Loucy (cell line): ENCODE results near the gene BCLAF3.
A peak's percentile ranks its signal among the peaks of the same experiment; 100 is the strongest.

Experiments used
- H2AFZ ChIP-seq: fragments of 200-600 bp; sonication (generic); 2 replicates; pipeline ENCODE4 v1.6.0; 2016; ENCODE audit warnings: antibody characterized with exemption, mild to moderate bottlenecking, low read length, moderate library complexity
- H3F3A ChIP-seq: fragments of 200-600 bp; 2 replicates; pipeline ENCODE4 v1.6.0; 2016; ENCODE audit warnings: antibody characterized with exemption, low read depth, mild to moderate bottlenecking
- H3K27me3 ChIP-seq: fragments of 200-600 bp; sonication (generic); 2 replicates; pipeline ENCODE4 v1.6.1; 2014; ENCODE audit warnings: low read length, mild to moderate bottlenecking; ENCODE audit not compliant: insufficient read depth, poor library complexity, severe bottlenecking
- H3K36me3 ChIP-seq: fragments of 200-600 bp; sonication (generic); 2 replicates; pipeline ENCODE4 v1.6.1; 2016; ENCODE audit warnings: low read length; ENCODE audit not compliant: insufficient read depth
- H3K4me1 ChIP-seq: fragments of 200-600 bp; sonication (generic); 2 replicates; pipeline ENCODE4 v1.5.1; 2014; ENCODE audit warnings: low read length, mild to moderate bottlenecking; ENCODE audit not compliant: insufficient read depth, poor library complexity, severe bottlenecking
- H3K4me2 ChIP-seq: fragments of 200-600 bp; sonication (generic); 2 replicates; pipeline ENCODE4 v1.6.0; 2014; ENCODE audit warnings: antibody characterized with exemption, low read length, low read depth, mild to moderate bottlenecking; ENCODE audit not compliant: poor library complexity, severe bottlenecking
- H3K4me3 ChIP-seq: fragments of 200-600 bp; sonication (generic); 2 replicates; pipeline ENCODE4 v1.5.1; 2014; ENCODE audit warnings: low read length, mild to moderate bottlenecking, mixed read lengths; ENCODE audit not compliant: poor library complexity, severe bottlenecking
- H3K79me2 ChIP-seq: fragments of 200-600 bp; sonication (generic); 2 replicates; pipeline ENCODE4 v1.6.1; 2014; ENCODE audit warnings: low read length; ENCODE audit not compliant: insufficient read depth
- H3K9ac ChIP-seq: fragments of 200-600 bp; sonication (generic); 2 replicates; pipeline ENCODE4 v1.6.0; 2014; ENCODE audit warnings: mild to moderate bottlenecking, low read depth, low read length, moderate library complexity; ENCODE audit not compliant: poor library complexity, severe bottlenecking
- H3K9me2 ChIP-seq: fragments of 200-600 bp; sonication (generic); replicated peaks from 2 replicates; pipeline ENCODE4 v1.6.1; 2016; ENCODE audit warnings: low read depth, low read length, mixed read lengths
- H3K9me3 ChIP-seq: fragments of 200-600 bp; sonication (generic); 2 replicates; pipeline ENCODE4 v1.6.1; 2014; ENCODE audit warnings: mild to moderate bottlenecking, antibody characterized with exemption, low read length, low read depth; ENCODE audit not compliant: insufficient read depth
- H4K20me1 ChIP-seq: fragments of 200-600 bp; sonication (generic); 2 replicates; pipeline ENCODE4 v1.6.0; 2014; ENCODE audit warnings: antibody characterized with exemption, low read length, mild to moderate bottlenecking; ENCODE audit not compliant: insufficient read depth, poor library complexity, severe bottlenecking
- EZH2phosphoT487 ChIP-seq: fragments of 200-600 bp; IDR thresholded peaks from 2 replicates; pipeline ENCODE4 v1.6.1; 2018; ENCODE audit warnings: antibody characterized with exemption, mild to moderate bottlenecking, moderate library complexity, borderline replicate concordance
- TF ChIP-seq, protein P1 (sequence below): fragments of 200-600 bp; sonication (generic); conservative IDR thresholded peaks from 2 replicates; pipeline ENCODE4 v1.5.1; 2014; ENCODE audit warnings: mild to moderate bottlenecking, antibody characterized with exemption, low read length

BCLAF3 gene

DNA sequence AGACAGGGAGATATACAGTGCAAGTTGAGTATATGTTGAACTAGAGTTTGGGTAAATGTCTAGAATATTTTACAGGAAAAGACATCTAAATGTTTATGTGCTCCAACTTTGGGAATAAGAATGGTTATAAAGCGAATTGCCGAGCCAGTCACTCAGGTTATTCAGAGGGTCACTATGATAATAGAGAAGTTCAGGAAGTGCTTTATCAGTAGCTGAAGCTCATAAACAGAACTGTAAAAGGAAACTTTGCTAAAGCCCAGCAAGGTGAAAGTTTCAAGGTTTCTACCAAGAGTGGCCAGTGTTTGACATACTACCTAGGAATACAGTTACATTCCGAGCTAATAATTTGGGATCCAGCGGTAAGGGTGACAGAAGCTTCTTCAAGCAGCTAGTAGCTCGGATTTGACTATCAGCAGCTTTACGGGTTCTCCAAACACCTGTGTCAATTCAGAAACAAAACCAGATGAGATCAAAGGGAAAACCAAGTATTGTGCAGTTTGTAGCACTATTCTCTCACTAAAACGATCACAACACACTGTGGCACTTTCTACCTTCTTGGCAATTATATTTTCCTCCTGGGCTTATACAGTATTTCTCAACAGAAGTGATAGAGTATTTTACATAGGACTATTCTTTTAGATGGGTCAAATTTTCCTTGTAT lies 17.2 kb upstream of the BCLAF3 start:
- H3K27me3 ChIP-seq, result no peaks in the 10 kb centered on the region
- H2AFZ ChIP-seq, result peak overlapping the region; percentile 41; the same call in 1 of the 2 replicates
- no peaks in the 10 kb centered on the region for H3K79me2 ChIP-seq
- H3K9me3 ChIP-seq, result no peaks in the 10 kb centered on the region
- H4K20me1 ChIP-seq, result no peaks in the 10 kb centered on the region
- H3F3A ChIP-seq, result no peaks in the 10 kb centered on the region
- H3K4me2 ChIP-seq, result peak overlapping the region; percentile 57
- H3K36me3 ChIP-seq, result no peaks in the 10 kb centered on the region
- H3K9ac ChIP-seq, result no peak overlapping the region
- H3K4me3 ChIP-seq, result peak overlapping the region; percentile 13
- no peak for TF ChIP-seq EZH2phosphoT487
- TF ChIP-seq, protein P1, sequence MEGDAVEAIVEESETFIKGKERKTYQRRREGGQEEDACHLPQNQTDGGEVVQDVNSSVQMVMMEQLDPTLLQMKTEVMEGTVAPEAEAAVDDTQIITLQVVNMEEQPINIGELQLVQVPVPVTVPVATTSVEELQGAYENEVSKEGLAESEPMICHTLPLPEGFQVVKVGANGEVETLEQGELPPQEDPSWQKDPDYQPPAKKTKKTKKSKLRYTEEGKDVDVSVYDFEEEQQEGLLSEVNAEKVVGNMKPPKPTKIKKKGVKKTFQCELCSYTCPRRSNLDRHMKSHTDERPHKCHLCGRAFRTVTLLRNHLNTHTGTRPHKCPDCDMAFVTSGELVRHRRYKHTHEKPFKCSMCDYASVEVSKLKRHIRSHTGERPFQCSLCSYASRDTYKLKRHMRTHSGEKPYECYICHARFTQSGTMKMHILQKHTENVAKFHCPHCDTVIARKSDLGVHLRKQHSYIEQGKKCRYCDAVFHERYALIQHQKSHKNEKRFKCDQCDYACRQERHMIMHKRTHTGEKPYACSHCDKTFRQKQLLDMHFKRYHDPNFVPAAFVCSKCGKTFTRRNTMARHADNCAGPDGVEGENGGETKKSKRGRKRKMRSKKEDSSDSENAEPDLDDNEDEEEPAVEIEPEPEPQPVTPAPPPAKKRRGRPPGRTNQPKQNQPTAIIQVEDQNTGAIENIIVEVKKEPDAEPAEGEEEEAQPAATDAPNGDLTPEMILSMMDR, result no peak
- no peaks in the 10 kb centered on the region for H3K9me2 ChIP-seq
- H3K4me1 ChIP-seq, result peaks cover 22% of the 10 kb centered on the region

DNA sequence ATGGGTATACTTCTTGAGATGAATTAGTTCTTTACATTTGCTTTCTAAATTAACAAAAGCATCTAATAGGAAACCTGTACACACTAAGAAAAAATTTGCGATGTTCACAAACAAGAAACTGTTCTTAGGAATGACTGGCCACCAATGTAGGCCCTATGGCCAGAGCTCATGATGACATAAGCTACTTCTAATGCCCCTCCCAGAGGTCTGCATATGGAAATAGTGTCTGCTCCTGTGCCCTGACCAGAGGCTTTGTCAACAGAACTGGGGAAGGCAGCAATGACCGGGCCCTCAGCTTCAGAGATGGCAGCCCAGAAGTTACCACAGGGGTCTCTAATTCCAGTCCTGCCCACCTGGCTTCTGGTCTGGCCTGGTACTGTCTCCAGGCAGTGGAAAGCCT lies 15.0 kb upstream of the BCLAF3 start:
- no peak overlapping the region for H3K9ac ChIP-seq
- no peak overlapping the region for H2AFZ ChIP-seq
- H3K4me3 ChIP-seq, result no peak overlapping the region
- no peaks in the 10 kb centered on the region for H3K79me2 ChIP-seq
- no peaks in the 10 kb centered on the region for H3K27me3 ChIP-seq
- H3K9me3 ChIP-seq, result no peaks in the 10 kb centered on the region
- no peaks in the 10 kb centered on the region for H3F3A ChIP-seq
- peaks cover 22% of the 10 kb centered on the region for H3K4me1 ChIP-seq
- H3K4me2 ChIP-seq, result no peak overlapping the region
- H3K36me3 ChIP-seq, result no peaks in the 10 kb centered on the region
- no peaks in the 10 kb centered on the region for H4K20me1 ChIP-seq
- H3K9me2 ChIP-seq, result no peaks in the 10 kb centered on the region
- TF ChIP-seq EZH2phosphoT487, result no peak
- TF ChIP-seq, protein P1, result no peak

- Histone ChIP-seq H3K36me3 (no peaks in the 10 kb centered on the region), H2AFZ (no peak overlapping the region), H3K4me1 (no peaks in the 10 kb centered on the region), H3K9me2 (no peaks in the 10 kb centered on the region), H3F3A (no peaks in the 10 kb centered on the region), H3K27me3 (no peaks in the 10 kb centered on the region), H3K79me2 (no peaks in the 10 kb centered on the region), H3K4me3 (no peak overlapping the region), H3K4me2 (no peak overlapping the region), H3K9ac (no peak overlapping the region), H3K9me3 (no peaks in the 10 kb centered on the region), H4K20me1 (no peaks in the 10 kb centered on the region)
- TF ChIP-seq, protein P1, result no peak
- TF ChIP-seq EZH2phosphoT487, result no peak
Measured at GRCh38 chrX:20001588-20001987, 10.7 kb upstream of the BCLAF3 start.
